Small intestine (tissue), 7 donors: Measurements from ENCODE around the gene E2F2. TPM values are rescaled to one million over a fixed set of nuclear protein-coding genes. Genes with fewer than 3 reads are reported as not detected.

Source experiments
- DNase-seq, 2 donors: peaks; one replicate each; pipeline versions ENCODE4 v3.0.0 to v3.0.0-alpha.2; 2013
- FAIRE-seq: peaks from 2 replicates; lab custom pipeline; 2012; peaks lifted over from hg19 to GRCh38; lab: Jason Lieb, UNC
- H3K27ac ChIP-seq, 3 donors: one replicate each; pipeline ENCODE4 v1.5.1; 2013; ENCODE audit warnings: low read length in 2 of 3, mild to moderate bottlenecking in 2 of 3, control low read depth in 1 of 3, inconsistent platforms in 1 of 3, low read depth in 1 of 3, moderate library complexity in 1 of 3
- H3K27me3 ChIP-seq, 3 donors: one replicate each; pipeline ENCODE4 v1.6.1; 2013; ENCODE audit warnings: low read length in 3 of 3, inconsistent platforms in 1 of 3; ENCODE audit not compliant: control insufficient read depth in 3 of 3, insufficient read depth in 3 of 3
- H3K36me3 ChIP-seq, 3 donors: one replicate each; pipeline ENCODE4 v1.6.1; 2013; ENCODE audit warnings: low read length in 3 of 3, inconsistent platforms in 1 of 3, low read depth in 1 of 3, mild to moderate bottlenecking in 1 of 3, moderate library complexity in 1 of 3; ENCODE audit not compliant: control insufficient read depth in 3 of 3, insufficient read depth in 2 of 3
- H3K4me1 ChIP-seq, 3 donors: one replicate each; pipeline ENCODE4 v1.6.1; 2013; ENCODE audit warnings: low read length in 2 of 3, inconsistent platforms in 1 of 3, low read depth in 1 of 3, mild to moderate bottlenecking in 1 of 3, moderate library complexity in 1 of 3; ENCODE audit not compliant: control insufficient read depth in 3 of 3, insufficient read depth in 2 of 3
- H3K4me3 ChIP-seq, 3 donors: one replicate each; pipeline ENCODE4 v1.5.1; 2013; ENCODE audit warnings: low read length in 3 of 3, control low read depth in 1 of 3, inconsistent platforms in 1 of 3, low read depth in 1 of 3, mild to moderate bottlenecking in 1 of 3, moderate library complexity in 1 of 3
- H3K9me3 ChIP-seq, 2 donors: one replicate each; pipeline ENCODE4 v1.6.1; 2013; ENCODE audit warnings: low read depth in 1 of 2, low read length in 1 of 2; ENCODE audit not compliant: control insufficient read depth in 2 of 2, insufficient read depth in 1 of 2
- WGBS, 3 donors: extraction: QIAGEN DNeasy Blood & Tissue Kit; methylation state at CpG; one replicate each; pipeline ENCODE4 v1.1.7; 2013; 5-methylcytosine and 5-hydroxymethylcytosine counted together
- polyA plus RNA-seq, 4 donors: library from polyadenylated mRNA; stranded (reverse) in 3 of 4; unstranded in 1 of 4; fragments of 200-250 nt in 3 of 4; fragments of 120-200 nt in 1 of 4; gene quantifications; one replicate each; pipeline versions ENCODE4 v1.2.1 to v1.2.3, GENCODE V29; 2013
- donor health status: healthy with polysubstance abuse.
- donor health status: control.
- donor health status: control.
- donor health status: Bipolar disorder and iron deficiency.
- donor health status: healthy.

Gene E2F2
- polyA plus RNA-seq, 4 donors = 1.9 to 4.0 (median 2.5) TPM

- H3K9me3 ChIP-seq = no peaks in the 10 kb centered on the region
- H3K4me3 ChIP-seq = no peak overlapping the region
- DNase-seq (no peak), FAIRE-seq (no peak)
- H3K27ac ChIP-seq = no peak overlapping the region
- 86 to 89% (median 86%) methylated on average over 3 of the region's 3 CpGs for WGBS, 3 donors
- H3K36me3 ChIP-seq = no peaks in the 10 kb centered on the region
- peaks cover 2 to 44% (median 10%) of the 10 kb centered on the region in 3 donors for H3K4me1 ChIP-seq
- H3K27me3 ChIP-seq = no peaks in the 10 kb centered on the region
Observed at GRCh38 chr1:23565776-23566175, 34.7 kb upstream of the E2F2 start.

- Histone ChIP-seq H3K4me3 (no peak overlapping the region), H3K27ac (peak overlapping the region in 2 of 3 donors; percentile 19 to 50), H3K36me3 (no peaks in the 10 kb centered on the region), H3K9me3 (no peaks in the 10 kb centered on the region), H3K4me1 (peaks cover 2 to 53% (median 13%) of the 10 kb centered on the region in 3 donors), H3K27me3 (no peaks in the 10 kb centered on the region)
- FAIRE-seq (no peak), DNase-seq (peak in 1 of 2 donors; percentile 73)
- 18 to 43% (median 42%) methylated on average over 10 of the region's 10 CpGs for WGBS, 3 donors
Observed at GRCh38 chr1:23564529-23565122, 33.6 kb upstream of the E2F2 start.

DNA sequence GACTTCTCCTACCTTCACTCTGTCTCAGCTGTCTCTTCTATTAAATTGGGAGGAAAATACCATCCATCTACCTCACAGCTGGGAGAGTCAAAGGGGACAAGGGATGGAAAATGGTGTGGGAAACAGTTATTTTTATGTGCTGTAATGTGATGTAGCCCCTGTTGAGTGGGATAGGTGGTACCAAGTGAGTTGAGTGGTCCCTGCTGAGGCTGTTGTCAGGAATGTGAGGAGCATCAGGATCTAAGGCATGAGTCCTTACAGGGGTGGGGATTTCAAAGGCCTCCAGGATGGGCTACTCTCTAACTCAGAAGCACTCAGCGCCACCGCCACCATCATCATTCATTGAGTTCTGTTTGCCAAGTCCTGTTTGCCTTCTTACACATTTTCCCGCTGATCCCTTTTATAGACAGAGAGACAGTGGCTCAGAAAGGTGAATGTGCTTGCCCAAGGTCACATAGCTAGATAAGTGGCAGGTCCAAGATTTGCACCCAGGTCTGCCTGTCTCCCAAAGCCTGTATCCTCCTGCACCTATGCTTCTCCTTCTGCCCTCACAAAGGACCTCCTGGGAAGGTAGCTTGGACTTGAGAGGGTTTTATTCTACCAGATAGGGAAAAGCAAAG lies 32.8 kb upstream of the E2F2 start:
- Histone ChIP-seq H3K4me1 (peaks cover 2 to 50% (median 13%) of the 10 kb centered on the region in 3 donors), H3K9me3 (no peaks in the 10 kb centered on the region), H3K27me3 (no peaks in the 10 kb centered on the region), H3K27ac (peak overlapping the region in 2 of 3 donors; percentile 19 to 50), H3K4me3 (no peak overlapping the region), H3K36me3 (peaks cover 0 to under 1% (median 0%) of the 10 kb centered on the region in 3 donors)
- DNase-seq (no peak), FAIRE-seq (no peak)
- WGBS, 3 donors = 61 to 85% (median 83%) methylated on average over 3 of the region's 3 CpGs

- H3K36me3 ChIP-seq = peaks cover 0 to 9% (median 0%) of the 10 kb centered on the region in 3 donors
- WGBS, 3 donors = 70 to 77% (median 70%) methylated on average over 9 of the region's 9 CpGs
- H3K27me3 ChIP-seq = no peaks in the 10 kb centered on the region
- peaks cover 2 to 46% (median 13%) of the 10 kb centered on the region in 3 donors for H3K4me1 ChIP-seq
- no peak for DNase-seq
- H3K9me3 ChIP-seq = no peaks in the 10 kb centered on the region
- H3K27ac ChIP-seq = peak overlapping the region in 2 of 3 donors; percentile 50 to 97
- H3K4me3 ChIP-seq = no peak overlapping the region
- FAIRE-seq = no peak
Observed at GRCh38 chr1:23563003-23563402, 32.0 kb upstream of the E2F2 start.

GRCh38 chr1:23562137-23562876 lies 31.3 kb upstream of the E2F2 start:
- H3K9me3 ChIP-seq = no peaks in the 10 kb centered on the region
- 4 to 14% (median 5%) methylated on average over 19 of the region's 19 CpGs for WGBS, 3 donors
- H3K4me3 ChIP-seq = no peak overlapping the region
- no peaks in the 10 kb centered on the region for H3K27me3 ChIP-seq
- H3K36me3 ChIP-seq = peaks cover 0 to 14% (median 0%) of the 10 kb centered on the region in 3 donors
- DNase-seq = peak; percentile 93 to 96
- FAIRE-seq = no peak
- peaks cover 2 to 50% (median 16%) of the 10 kb centered on the region in 3 donors for H3K4me1 ChIP-seq
- H3K27ac ChIP-seq = peak overlapping the region; percentile 4 to 97 (median 89)

GRCh38 chr1:23561813-23562100 lies 30.7 kb upstream of the E2F2 start:
- WGBS, 3 donors = 35 to 56% (median 52%) methylated on average over 2 of the region's 2 CpGs
- no peak for FAIRE-seq
- Histone ChIP-seq H3K4me1 (peaks cover 2 to 55% (median 17%) of the 10 kb centered on the region in 3 donors), H3K27ac (peak overlapping the region; percentile 4 to 97 (median 89)), H3K4me3 (no peak overlapping the region), H3K9me3 (no peaks in the 10 kb centered on the region), H3K36me3 (peaks cover 0 to 18% (median 0%) of the 10 kb centered on the region in 3 donors), H3K27me3 (no peaks in the 10 kb centered on the region)
- no peak for DNase-seq

GRCh38 chr1:23561076-23561812 lies 30.2 kb upstream of the E2F2 start:
- no peak overlapping the region for H3K4me3 ChIP-seq
- peaks cover 0 to 20% (median 0%) of the 10 kb centered on the region in 3 donors for H3K36me3 ChIP-seq
- H3K27me3 ChIP-seq = no peaks in the 10 kb centered on the region
- no peak for FAIRE-seq
- 60 to 69% (median 68%) methylated on average over 6 of the region's 6 CpGs for WGBS, 3 donors
- no peak for DNase-seq
- peaks cover 2 to 60% (median 17%) of the 10 kb centered on the region in 3 donors for H3K4me1 ChIP-seq
- peak overlapping the region in 2 of 3 donors; percentile 89 to 97 for H3K27ac ChIP-seq
- H3K9me3 ChIP-seq = no peaks in the 10 kb centered on the region
